RWPE1 (cell line): ENCODE results near the gene CHMP5.
"Not testable (repeated sequence)": the region's sequence is repeated elsewhere in the genome, so short reads cannot be mapped to it uniquely, and the experiment has no call there.

Experiments used
- CTCF ChIA-PET: fragments of 350-600 bp; sonication (Branson Sonifier 250); formaldehyde crosslinking; extraction: SDS; loops from one replicate; lab custom pipeline; 2021; lab: Yijun Ruan, JAX
- POLR2A ChIA-PET: fragments of 400-600 bp; formaldehyde crosslinking; extraction: SDS; loops from one replicate; lab custom pipeline; 2020; ENCODE audit warnings: antibody characterized with exemption; ENCODE audit not compliant: low non-redundant PET; lab: Yijun Ruan, JAX
- DNase-seq: peaks from one replicate; pipeline ENCODE4 v3.0.0; 2012; ENCODE audit warnings: low spot score
- H3K27ac ChIP-seq: fragments of 450-650 bp; 2 replicates; pipeline ENCODE4 v1.5.1; 2017
- CTCF ChIP-seq: fragments of 450-650 bp; conservative IDR thresholded peaks from 2 replicates; pipeline ENCODE4 v1.5.1; 2017; ENCODE audit warnings: low read depth, mild to moderate bottlenecking

The CHMP5 gene

DNA sequence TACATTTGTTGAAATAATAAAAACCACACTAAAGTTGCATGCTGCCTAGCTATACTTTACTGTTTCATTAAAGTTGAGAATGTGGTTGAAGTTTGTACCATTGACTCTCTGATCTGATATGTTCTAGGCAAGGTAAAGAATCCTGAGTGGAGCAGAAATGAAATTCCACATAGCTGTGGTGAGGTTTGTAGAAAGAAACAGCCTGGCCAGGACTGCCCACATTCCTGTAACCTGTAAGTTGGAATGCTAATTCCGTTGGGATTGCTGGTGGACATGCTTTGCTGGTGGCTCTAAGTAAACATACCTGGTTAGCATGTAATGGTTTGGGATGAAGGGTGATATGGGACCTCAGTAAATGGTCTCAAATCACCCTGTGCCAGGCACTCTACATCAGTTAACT lies 42.2 kb downstream of the CHMP5 start:
- no peak for DNase-seq
- TF ChIP-seq CTCF = no peak
- ChIA-PET POLR2A (no interaction called here), CTCF (no interaction called here)
- no peak overlapping the region for H3K27ac ChIP-seq

GRCh38 chr9:33309903-33310302 lies 45.1 kb downstream of the CHMP5 start:
- ChIA-PET POLR2A (no interaction called here), CTCF (interaction anchor here (0.6 kb wide), 1 partner anchor 242 kb away, joined by 5 read pairs; no protein-coding TSS in a partner anchor)
- DNase-seq = no peak
- no peak for TF ChIP-seq CTCF
- 0 out of 2 replicates have a peak overlapping the region, but pooled peaks have one; percentile 41 for H3K27ac ChIP-seq

DNA sequence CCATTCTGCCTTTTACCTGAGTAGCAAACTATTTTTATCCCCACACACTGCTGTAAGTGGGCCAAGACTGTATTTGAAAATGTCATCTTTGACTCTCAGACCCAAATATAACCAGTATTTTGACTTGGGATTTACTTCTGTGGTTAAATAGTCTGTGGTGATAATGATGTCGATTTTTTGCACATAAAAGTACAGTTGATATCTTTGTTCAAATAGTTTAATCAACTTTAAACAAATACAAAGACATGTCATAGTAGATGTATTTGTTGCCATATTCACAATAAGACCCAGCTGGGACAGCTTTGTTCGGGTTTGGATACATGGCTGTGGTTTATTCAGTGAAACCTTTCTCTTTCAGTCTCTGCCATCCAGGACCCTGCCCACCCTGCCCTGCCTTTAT lies 45.9 kb downstream of the CHMP5 start:
- ChIA-PET CTCF (no interaction called here), POLR2A (no interaction called here)
- no peak for TF ChIP-seq CTCF
- DNase-seq = no peak
- H3K27ac ChIP-seq = no peak overlapping the region

- no peak for DNase-seq
- CTCF ChIA-PET = no interaction called here
- H3K27ac ChIP-seq = no peak overlapping the region
- TF ChIP-seq CTCF = no peak
- POLR2A ChIA-PET = no interaction called here
These were observed 47.1 kb downstream of the CHMP5 start for GRCh38 chr9:33311953-33312352.

- no peak for TF ChIP-seq CTCF
- DNase-seq = no peak
- ChIA-PET CTCF (interaction anchor here (1.0 kb wide), 1 partner anchor 37 kb away, joined by 8 read pairs; no protein-coding TSS in a partner anchor), POLR2A (interaction anchor here (0.6 kb wide), 1 partner anchor 118 kb away, joined by 3 read pairs; no protein-coding TSS in a partner anchor)
- H3K27ac ChIP-seq = peak overlapping the region; percentile 46
These were observed 50.5 kb downstream of the CHMP5 start for GRCh38 chr9:33315371-33315770.

DNA sequence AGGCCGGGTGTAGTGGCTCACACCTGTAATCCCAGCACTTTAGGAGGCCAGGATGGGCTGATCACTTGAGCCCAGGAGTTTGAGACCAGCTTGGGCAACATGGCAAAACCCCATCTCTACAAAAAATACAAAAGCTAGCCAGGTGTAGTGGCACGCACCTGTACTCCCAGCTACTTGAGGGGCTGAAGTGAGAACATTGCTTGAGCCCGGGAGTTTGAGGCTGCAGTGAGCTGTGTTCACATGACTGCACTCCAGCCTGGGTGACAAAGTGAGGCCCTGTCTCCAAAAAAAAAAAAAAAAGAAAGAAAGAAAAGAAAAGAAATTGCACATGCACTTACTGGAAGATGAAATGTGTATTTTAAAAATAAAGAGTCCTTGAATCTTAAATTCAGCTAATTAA lies 52.3 kb downstream of the CHMP5 start:
- CTCF ChIA-PET = interaction anchor here (0.6 to 0.7 kb wide), 4 partner anchors 9 to 289 kb away, joined by 3 to 5 read pairs (median 4); no protein-coding TSS in a partner anchor
- POLR2A ChIA-PET = interaction anchor here (0.6 kb wide), 2 partner anchors 14 to 27 kb away, joined by 3 to 5 read pairs; partner anchors contain the start of gene NFX1
- DNase-seq = not testable (repeated sequence)
- H3K27ac ChIP-seq = peak overlapping the region; percentile 49

- ChIA-PET CTCF (no interaction called here), POLR2A (no interaction called here)
- no peak for TF ChIP-seq CTCF
- DNase-seq = no peak
- H3K27ac ChIP-seq = no peak overlapping the region
These were observed 53.4 kb downstream of the CHMP5 start for GRCh38 chr9:33318225-33318624.
